ENCODE results near the gene LRG1. TPM values are rescaled to one million over a fixed set of nuclear protein-coding genes. Genes with fewer than 3 reads are reported as not detected.

Gene LRG1
- total and polyA plus RNA-seq, 4 donors = 0.36 to 1.3 (median 0.46) TPM

DNA sequence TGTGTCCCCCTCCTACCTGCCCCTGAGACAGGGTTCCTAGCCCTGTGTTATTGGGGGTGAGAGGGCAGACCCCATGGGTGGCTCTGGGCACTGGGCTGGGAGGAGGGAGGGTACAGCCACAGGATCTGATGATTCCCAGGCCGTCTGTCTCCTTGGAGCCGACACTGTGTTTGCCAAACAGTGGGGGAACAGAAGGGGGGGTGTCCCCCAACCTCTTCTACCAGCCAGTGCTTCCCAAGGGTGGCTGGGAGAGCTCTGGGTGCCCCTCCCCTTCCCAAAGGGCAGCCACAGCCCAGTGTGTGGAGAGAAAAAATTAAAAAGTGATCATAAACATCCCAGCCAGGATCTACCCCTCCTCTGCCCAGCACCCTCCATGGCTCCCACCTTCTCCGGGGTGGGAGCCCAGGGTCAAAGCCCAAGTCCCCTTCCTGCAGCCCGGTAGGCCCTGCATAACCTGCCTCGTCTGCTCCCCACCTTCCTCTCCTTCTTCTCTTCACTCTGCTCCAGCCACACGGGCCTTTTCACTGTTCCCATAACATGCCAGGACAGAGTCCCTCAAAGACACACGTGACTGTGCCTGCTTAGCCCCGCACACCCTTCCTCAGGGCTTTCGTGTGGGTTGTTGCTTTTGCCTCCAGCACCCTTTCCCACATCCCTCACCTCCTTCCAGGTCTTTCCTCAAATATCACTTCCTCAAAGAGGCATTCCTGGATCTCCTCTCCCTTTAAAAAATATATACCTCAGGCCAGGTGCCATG, 20.1 kb downstream of the LRG1 start:
- no peak for DNase-seq (ENCODE audit: low read depth in 4 of 6, low spot score in 6 of 6)
- no peaks in the 10 kb centered on the region for H3K27me3 ChIP-seq (ENCODE audit: control insufficient read depth, insufficient read depth, low read length)
- peaks cover 17% of the 10 kb centered on the region for H3K4me1 ChIP-seq (ENCODE audit: control insufficient read depth, insufficient read depth, low read length)
- peaks cover 24% of the 10 kb centered on the region for H3K36me3 ChIP-seq (ENCODE audit: control insufficient read depth, insufficient read depth, low read length)
- H3K4me3 ChIP-seq (ENCODE audit: low read depth, low read length) = no peak overlapping the region
- H3K27ac ChIP-seq (ENCODE audit: low read depth, low read length) = no peak overlapping the region
- 79% methylated on average over 7 of the region's 9 CpGs for WGBS (ENCODE audit: insufficient coverage)
- no peaks in the 10 kb centered on the region for H3K9me3 ChIP-seq (ENCODE audit: control insufficient read depth, insufficient read depth, low read length)

DNA sequence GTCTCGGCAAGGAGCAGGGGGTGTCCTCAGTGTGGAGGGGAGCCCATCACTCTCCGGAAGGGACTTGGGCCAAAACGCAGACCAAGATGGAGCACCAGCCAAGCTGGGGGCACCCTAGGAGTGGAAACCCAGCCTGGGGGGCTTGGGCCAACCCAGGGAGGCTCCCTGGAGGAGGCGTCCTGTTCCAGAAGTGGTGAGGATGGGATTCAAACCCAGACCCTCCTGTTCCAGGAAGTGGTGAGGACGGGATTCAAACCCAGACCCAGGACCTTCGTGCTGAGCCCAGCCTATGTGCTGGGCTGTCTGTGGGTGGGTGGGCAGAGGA, 20.7 kb downstream of the LRG1 start:
- no peak overlapping the region for H3K27ac ChIP-seq (ENCODE audit: low read depth, low read length)
- DNase-seq (ENCODE audit: low read depth in 4 of 6, low spot score in 6 of 6) = no peak
- no peaks in the 10 kb centered on the region for H3K9me3 ChIP-seq (ENCODE audit: control insufficient read depth, insufficient read depth, low read length)
- 93% methylated on average over 5 of the region's 6 CpGs for WGBS (ENCODE audit: insufficient coverage)
- no peaks in the 10 kb centered on the region for H3K27me3 ChIP-seq (ENCODE audit: control insufficient read depth, insufficient read depth, low read length)
- H3K36me3 ChIP-seq (ENCODE audit: control insufficient read depth, insufficient read depth, low read length) = peaks cover 23% of the 10 kb centered on the region
- no peak overlapping the region for H3K4me3 ChIP-seq (ENCODE audit: low read depth, low read length)
- H3K4me1 ChIP-seq (ENCODE audit: control insufficient read depth, insufficient read depth, low read length) = peaks cover 17% of the 10 kb centered on the region

DNA sequence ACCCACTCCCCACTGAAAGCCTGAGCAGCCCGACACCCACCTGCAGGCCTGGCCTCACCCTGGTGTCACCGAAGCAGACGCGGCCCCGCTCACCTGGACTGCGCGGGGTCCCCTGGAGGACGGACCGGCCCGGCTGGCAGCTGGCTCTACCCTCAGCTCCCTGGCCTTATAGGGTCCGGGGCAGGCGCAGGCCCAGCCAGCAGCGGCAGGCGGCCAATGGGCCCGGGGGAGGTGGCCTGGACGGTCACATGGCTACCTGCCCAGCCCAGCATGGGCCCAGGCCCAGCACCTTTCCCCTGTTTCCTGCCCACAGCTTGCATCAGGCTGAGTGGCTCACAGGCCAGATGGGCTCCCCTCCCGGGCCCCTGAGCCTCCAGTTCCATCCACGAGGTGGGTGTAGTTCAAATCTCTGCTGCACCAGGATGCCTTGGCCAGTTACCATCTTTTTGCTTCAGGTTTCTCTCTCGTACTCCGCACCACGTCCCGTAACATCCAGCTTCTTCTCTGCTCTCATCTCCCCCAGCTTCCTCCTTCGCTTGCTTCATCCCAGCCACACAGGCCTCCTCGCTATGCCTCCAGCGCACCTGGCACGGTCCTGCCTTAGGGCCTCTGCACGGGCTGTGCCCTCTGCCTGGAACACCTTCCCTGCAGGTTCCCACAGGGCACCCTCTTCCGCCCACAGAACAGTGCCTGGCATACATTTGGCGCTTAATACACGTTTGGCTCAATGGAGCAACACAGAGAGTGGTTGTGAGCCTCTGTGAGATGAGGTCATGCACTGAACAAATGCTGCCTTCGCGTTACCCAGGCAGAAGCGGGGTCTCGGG, 21.3 kb downstream of the LRG1 start, which contains the start of gene PLIN4:
Gene PLIN4, minus strand, starts transcription at position 142 of the 827 bp plus-strand sequence. CDS start 214 bp downstream, outside the sequence.
- Histone ChIP-seq H3K36me3 (ENCODE audit: control insufficient read depth, insufficient read depth, low read length) (peaks cover 21% of the 10 kb centered on the region), H3K4me1 (ENCODE audit: control insufficient read depth, insufficient read depth, low read length) (peaks cover 17% of the 10 kb centered on the region), H3K9me3 (ENCODE audit: control insufficient read depth, insufficient read depth, low read length) (no peaks in the 10 kb centered on the region), H3K27ac (ENCODE audit: low read depth, low read length) (no peak within 1 kb of the TSS), H3K27me3 (ENCODE audit: control insufficient read depth, insufficient read depth, low read length) (no peaks in the 10 kb centered on the region), H3K4me3 (ENCODE audit: low read depth, low read length) (no peak within 1 kb of the TSS)
- no peak for DNase-seq (ENCODE audit: low read depth in 4 of 6, low spot score in 6 of 6)
- WGBS (ENCODE audit: insufficient coverage) = 76% methylated on average over 34 of the region's 34 CpGs

DNA sequence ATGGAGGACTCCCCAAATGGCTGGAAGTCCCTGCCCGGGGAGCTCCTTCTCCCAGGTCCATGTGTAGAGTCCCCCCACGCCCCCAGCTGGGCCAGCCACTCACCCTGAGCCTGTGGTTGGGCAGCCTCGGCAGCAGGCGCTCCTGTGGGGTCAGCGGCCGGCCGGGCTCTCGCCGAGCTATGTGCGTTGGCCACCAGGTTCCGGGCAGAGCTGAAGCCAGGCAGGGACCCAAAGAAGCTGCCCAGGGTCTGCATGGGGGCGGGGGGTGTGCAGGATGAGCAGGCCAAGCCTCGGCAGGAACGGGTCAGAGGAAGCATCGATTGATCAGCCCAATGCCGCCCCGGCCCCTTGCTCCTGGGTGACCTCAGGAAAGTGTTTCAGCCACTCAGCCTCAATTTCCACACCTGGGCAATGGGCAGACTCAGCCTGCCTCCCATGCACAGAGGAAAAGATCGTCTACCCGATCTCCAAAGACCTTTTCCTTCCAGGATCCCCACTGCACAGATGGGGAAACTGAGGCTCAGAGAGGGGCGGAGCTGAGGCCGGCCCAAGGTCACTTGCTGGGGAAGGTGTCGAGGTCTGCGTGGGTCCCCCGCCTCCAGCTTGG, 22.3 kb downstream of the LRG1 start:
- Histone ChIP-seq H3K27ac (ENCODE audit: low read depth, low read length) (no peak overlapping the region), H3K27me3 (ENCODE audit: control insufficient read depth, insufficient read depth, low read length) (no peaks in the 10 kb centered on the region), H3K36me3 (ENCODE audit: control insufficient read depth, insufficient read depth, low read length) (peaks cover 22% of the 10 kb centered on the region), H3K9me3 (ENCODE audit: control insufficient read depth, insufficient read depth, low read length) (no peaks in the 10 kb centered on the region), H3K4me1 (ENCODE audit: control insufficient read depth, insufficient read depth, low read length) (peaks cover 17% of the 10 kb centered on the region), H3K4me3 (ENCODE audit: low read depth, low read length) (no peak overlapping the region)
- no peak for DNase-seq (ENCODE audit: low read depth in 4 of 6, low spot score in 6 of 6)
- WGBS (ENCODE audit: insufficient coverage) = 85% methylated on average over 21 of the region's 24 CpGs

GRCh38 chr19:4516939-4517300, 22.9 kb downstream of the LRG1 start:
- H3K36me3 ChIP-seq (ENCODE audit: control insufficient read depth, insufficient read depth, low read length) = peaks cover 25% of the 10 kb centered on the region
- 68% methylated on average over 7 of the region's 8 CpGs for WGBS (ENCODE audit: insufficient coverage)
- peaks cover 17% of the 10 kb centered on the region for H3K4me1 ChIP-seq (ENCODE audit: control insufficient read depth, insufficient read depth, low read length)
- H3K4me3 ChIP-seq (ENCODE audit: low read depth, low read length) = no peak overlapping the region
- H3K27me3 ChIP-seq (ENCODE audit: control insufficient read depth, insufficient read depth, low read length) = no peaks in the 10 kb centered on the region
- DNase-seq (ENCODE audit: low read depth in 4 of 6, low spot score in 6 of 6) = no peak
- H3K9me3 ChIP-seq (ENCODE audit: control insufficient read depth, insufficient read depth, low read length) = no peaks in the 10 kb centered on the region
- no peak overlapping the region for H3K27ac ChIP-seq (ENCODE audit: low read depth, low read length)

DNA sequence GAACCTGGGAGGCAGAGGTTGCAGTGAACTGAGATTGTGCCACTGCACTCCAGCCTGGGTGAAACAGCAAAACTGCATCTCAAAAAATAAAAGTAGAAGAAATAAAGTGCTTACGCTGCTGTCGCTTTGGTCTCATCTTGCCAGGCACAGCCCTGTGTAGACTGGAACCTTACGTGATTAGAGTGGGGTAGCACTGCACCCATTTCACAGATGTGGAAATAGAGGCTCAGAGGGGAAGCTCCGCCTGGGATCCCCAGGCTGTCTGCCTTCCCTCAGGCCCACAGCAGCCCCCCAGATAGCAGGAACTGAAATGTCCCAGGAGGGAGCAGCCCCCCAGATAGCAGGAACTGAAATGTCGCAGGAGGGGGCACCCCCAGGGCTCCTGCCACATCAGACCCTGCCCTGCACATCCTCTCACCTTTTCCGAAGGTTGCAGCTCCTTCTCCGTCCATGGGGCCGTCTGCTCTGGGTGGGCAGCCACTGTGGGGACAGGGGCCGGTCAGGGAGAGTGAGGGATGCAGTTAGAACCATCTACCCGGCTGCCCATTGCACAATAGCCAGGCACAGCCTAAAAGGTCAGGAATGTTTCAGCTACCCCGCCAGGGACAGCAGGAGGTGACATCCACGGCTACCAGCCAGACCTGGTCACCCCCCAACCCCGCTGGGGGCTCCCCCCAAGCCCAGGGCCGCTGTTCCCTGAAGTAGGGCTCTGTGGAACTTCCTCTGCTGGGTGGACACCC, 23.5 kb downstream of the LRG1 start:
- no peaks in the 10 kb centered on the region for H3K27me3 ChIP-seq (ENCODE audit: control insufficient read depth, insufficient read depth, low read length)
- WGBS (ENCODE audit: insufficient coverage) = 68% methylated on average over 10 of the region's 14 CpGs

DNA sequence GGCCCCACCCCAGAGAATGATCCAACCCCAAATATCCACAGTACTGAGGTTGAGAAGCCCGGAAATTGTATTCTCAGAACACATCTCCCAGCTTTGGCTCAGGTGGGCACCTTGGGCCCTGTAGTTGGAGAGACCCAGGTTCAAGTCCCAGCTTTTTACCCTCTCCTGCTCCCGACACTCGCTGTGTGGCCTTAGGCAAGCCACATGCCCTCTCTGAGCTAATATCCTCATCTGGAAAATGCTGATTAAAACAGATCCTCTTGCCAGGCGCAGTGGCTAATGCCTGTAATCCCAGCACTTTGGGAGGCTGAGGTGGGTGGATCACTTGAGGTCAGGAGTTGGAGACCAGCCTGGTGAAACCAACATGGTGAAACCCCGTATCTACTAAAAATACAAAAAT, 24.1 kb downstream of the LRG1 start:
- Histone ChIP-seq H3K4me3 (ENCODE audit: low read depth, low read length) (no peak overlapping the region), H3K4me1 (ENCODE audit: control insufficient read depth, insufficient read depth, low read length) (peaks cover 17% of the 10 kb centered on the region), H3K36me3 (ENCODE audit: control insufficient read depth, insufficient read depth, low read length) (peaks cover 29% of the 10 kb centered on the region), H3K27ac (ENCODE audit: low read depth, low read length) (no peak overlapping the region), H3K9me3 (ENCODE audit: control insufficient read depth, insufficient read depth, low read length) (no peaks in the 10 kb centered on the region), H3K27me3 (ENCODE audit: control insufficient read depth, insufficient read depth, low read length) (no peaks in the 10 kb centered on the region)
- DNase-seq (ENCODE audit: low read depth in 4 of 6, low spot score in 6 of 6) = no peak
- WGBS (ENCODE audit: insufficient coverage) = 89% methylated on average over 3 of the region's 5 CpGs

More for the DNA sequence above, 23.5 kb downstream of the LRG1 start:
- Histone ChIP-seq H3K27ac (ENCODE audit: low read depth, low read length) (no peak overlapping the region), H3K36me3 (ENCODE audit: control insufficient read depth, insufficient read depth, low read length) (peaks cover 25% of the 10 kb centered on the region), H3K4me3 (ENCODE audit: low read depth, low read length) (no peak overlapping the region), H3K9me3 (ENCODE audit: control insufficient read depth, insufficient read depth, low read length) (no peaks in the 10 kb centered on the region), H3K4me1 (ENCODE audit: control insufficient read depth, insufficient read depth, low read length) (peaks cover 17% of the 10 kb centered on the region)
- DNase-seq (ENCODE audit: low read depth in 4 of 6, low spot score in 6 of 6) = no peak

DNA sequence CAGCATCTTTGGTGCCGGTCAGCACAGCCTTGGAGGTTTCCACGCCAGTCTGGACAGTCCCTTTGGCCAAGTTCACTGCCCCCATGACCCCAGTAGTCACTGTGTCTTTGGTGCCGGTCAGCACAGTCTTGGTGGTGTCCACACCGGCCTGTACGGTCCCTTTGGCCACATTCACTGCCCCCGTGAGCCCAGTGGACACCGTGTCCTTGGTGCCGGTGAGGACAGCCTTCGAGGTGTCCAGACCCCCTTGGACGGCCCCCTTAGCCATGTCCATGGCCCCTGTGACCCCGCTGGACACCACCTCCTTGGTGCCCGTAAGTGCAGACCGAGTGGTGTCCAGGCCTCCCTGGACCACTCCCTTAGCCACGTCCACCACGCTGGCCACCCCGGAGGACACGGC, 26.6 kb downstream of the LRG1 start:
- peaks cover 37% of the 10 kb centered on the region for H3K36me3 ChIP-seq (ENCODE audit: control insufficient read depth, insufficient read depth, low read length)
- H3K27me3 ChIP-seq (ENCODE audit: control insufficient read depth, insufficient read depth, low read length) = no peaks in the 10 kb centered on the region
- 90% methylated on average over 17 of the region's 17 CpGs for WGBS (ENCODE audit: insufficient coverage)
- no peaks in the 10 kb centered on the region for H3K9me3 ChIP-seq (ENCODE audit: control insufficient read depth, insufficient read depth, low read length)
- no peak overlapping the region for H3K4me3 ChIP-seq (ENCODE audit: low read depth, low read length)
- peaks cover 1% of the 10 kb centered on the region for H3K4me1 ChIP-seq (ENCODE audit: control insufficient read depth, insufficient read depth, low read length)
- DNase-seq (ENCODE audit: low read depth in 4 of 6, low spot score in 6 of 6) = no peak
- no peak overlapping the region for H3K27ac ChIP-seq (ENCODE audit: low read depth, low read length)

DNA sequence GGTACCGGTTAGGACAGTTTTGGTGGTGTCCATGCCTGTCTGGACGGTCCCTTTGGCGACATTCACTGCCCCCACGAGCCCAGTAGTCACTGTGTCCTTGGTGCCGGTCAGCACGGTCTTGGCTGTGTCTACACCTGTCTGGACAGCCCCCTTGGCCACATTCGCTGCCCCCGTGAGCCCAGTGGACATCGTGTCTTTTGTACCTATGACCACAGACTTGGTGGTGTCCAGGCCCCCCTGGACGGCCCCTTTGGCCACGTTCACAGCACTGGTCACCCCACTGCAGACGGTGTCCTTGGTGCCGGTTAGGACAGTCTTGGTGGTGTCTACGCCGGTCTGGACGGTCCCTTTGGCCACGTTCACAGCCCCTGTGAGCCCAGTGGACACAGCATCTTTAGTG, 27.8 kb downstream of the LRG1 start:
- 91% methylated on average over 17 of the region's 17 CpGs for WGBS (ENCODE audit: insufficient coverage)
- Histone ChIP-seq H3K4me3 (ENCODE audit: low read depth, low read length) (no peak overlapping the region), H3K4me1 (ENCODE audit: control insufficient read depth, insufficient read depth, low read length) (no peaks in the 10 kb centered on the region), H3K27me3 (ENCODE audit: control insufficient read depth, insufficient read depth, low read length) (no peaks in the 10 kb centered on the region), H3K27ac (ENCODE audit: low read depth, low read length) (no peak overlapping the region), H3K9me3 (ENCODE audit: control insufficient read depth, insufficient read depth, low read length) (no peaks in the 10 kb centered on the region), H3K36me3 (ENCODE audit: control insufficient read depth, insufficient read depth, low read length) (peaks cover 43% of the 10 kb centered on the region)
- DNase-seq (ENCODE audit: low read depth in 4 of 6, low spot score in 6 of 6) = no peak

Measured in spinal cord (tissue), 10 donors.